Stimulated activated naive CD4-positive, alpha-beta T cell (primary cell): Measurements from ENCODE around the gene LDLRAP1.

Experiments
- DNase-seq, 6 experiments: peaks; one replicate each; lab custom pipeline; 2025; lab: John Stamatoyannopoulos, UW

The LDLRAP1 gene

DNA sequence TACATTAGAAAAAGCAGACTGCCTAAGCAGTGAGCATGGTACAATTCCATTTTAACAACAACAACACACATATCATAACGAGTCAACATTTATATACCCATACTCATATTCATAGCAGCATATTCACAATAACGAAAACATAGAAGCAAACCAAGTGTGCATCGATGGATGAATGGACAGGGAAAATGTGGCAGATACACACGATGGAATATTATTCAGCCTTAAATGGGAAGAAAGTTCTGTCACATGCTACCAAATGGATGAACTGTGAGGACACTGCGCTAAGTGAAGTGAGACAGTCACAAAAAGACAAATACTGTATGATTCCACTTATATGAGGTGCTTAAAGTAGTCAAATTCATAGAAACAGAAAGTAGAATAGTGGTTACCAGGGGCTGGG, 63.7 kb downstream of the LDLRAP1 start:
- DNase-seq, result no peak

DNA sequence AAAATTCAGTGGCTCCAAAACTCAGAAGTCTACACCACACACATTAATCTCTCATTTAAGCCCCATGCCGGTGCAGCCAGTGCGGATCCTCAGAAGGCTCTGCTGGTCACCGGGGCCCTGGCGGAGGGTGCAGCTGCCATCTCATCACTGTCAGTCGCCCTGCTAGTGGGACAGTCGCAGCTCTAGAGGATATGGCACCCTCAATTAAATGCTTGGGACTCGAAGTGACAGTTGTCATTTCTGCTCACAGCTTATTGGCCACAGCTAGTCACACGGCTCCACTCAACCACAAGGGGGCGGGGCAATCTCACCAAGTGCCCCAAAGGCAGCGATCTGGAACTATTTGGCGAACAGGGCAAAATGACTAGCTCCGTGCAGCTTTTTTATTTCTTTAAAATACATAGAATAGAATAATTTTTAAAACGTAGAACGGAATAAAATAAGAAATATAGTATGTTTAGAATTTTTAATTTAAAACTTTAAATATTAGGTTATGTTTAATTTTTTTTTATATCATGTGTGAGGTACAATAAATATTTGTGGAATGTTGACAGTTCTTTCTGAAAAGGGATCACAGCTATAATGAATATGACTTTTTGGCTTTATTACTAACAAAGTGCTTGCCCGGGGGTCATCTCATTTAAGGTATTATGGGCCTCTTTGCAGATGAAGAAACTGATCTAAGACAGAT, 65.2 kb downstream of the LDLRAP1 start:
- DNase-seq, result peak; percentile 66 to 88 (median 82)

DNA sequence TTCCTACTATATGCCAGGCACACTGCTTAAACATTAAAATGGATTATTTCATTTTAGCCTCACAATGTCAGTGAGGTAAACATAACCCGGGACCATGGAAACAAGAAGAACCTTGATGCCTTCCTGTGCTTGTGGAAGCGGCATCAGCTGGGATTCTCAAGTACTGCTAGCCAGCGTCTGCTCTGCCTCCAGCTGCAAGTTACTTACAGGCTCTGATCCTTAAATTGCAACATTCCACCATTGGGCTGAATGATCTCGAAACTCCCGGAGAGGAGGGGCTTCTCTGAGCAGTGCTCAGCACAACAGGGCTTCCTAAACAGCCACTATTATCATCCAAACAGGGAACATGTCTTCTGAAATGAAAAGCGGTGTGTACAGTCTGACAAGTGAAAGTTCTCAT, 66.5 kb downstream of the LDLRAP1 start:
- no peak for DNase-seq

DNA sequence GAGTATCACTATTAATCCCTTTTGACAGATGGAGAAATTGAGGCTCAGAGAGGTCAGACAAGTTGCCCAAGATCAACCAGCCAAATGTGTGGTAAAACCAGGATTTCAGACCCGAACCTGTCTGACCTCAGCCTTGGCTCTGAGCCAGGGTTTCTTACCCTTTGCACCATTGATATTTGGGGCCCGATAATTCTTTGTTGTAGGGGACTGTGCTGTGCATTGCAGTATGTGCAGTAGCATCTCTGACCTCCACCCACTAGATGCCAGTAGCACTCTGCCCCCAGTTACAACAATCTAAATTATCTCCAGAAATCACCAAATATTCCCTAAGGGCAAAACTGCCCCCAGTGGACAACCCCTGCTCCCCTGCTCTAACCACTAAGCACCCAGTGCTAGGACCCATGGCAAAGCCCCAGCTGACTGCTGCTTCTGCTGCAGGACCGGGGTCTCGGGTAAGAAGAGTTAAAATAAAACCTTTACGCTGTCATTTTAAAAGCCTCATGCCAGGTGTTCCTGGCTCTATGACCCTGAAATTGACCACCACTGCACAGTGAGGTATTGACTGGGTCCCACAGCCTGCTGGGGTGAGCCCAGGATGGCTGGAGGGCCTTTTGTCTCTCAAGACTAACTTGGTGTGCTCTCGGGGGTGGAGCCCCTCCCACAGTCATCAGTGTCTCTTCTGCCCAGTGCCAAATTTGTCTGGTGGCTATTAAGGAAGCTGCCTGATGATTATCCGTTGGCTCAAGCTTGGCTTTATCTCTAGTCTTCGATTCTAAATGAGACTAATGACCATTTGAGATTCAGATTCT, 67.6 kb downstream of the LDLRAP1 start:
- peak in 1 of 6 experiments; percentile 5 for DNase-seq

DNA sequence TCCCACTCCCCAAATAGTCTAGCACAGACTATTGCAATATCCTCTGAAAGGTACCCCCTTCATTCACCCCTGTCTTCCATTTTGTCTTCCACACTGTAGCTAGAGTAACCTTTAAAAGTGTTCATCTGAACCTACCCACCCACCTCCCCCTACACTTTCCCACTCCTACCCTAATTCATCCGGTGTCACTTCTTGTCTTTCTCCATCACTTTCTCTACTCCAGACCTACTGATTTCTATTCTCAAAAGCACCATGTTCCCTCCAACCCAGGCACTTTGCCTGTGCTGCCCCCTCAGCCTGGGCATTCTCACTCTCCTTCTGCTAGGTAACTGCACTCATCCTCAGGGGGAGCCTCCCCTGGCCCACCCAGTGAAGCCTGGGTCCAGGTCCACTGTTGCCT, 68.4 kb downstream of the LDLRAP1 start:
- DNase-seq, result no peak

DNA sequence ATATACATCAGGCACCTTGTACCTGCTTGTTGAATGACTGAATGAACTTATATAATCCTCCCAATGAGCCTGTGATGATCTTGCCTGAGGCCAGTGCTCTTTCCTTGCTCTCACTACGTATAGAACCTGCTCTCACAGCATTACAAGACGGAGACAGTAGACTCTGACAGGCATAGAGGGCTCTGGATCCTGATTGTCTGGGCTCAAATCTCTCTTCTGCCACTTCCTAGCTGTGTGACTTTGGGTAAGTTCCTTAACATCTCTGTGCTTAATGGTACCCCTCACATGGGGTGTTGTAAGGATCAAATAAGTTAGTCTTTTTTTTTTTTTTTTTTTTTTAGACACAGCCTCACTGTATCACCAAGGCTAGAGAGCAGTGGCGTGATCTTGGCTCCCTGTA, 69.0 kb downstream of the LDLRAP1 start:
- no peak for DNase-seq

DNA sequence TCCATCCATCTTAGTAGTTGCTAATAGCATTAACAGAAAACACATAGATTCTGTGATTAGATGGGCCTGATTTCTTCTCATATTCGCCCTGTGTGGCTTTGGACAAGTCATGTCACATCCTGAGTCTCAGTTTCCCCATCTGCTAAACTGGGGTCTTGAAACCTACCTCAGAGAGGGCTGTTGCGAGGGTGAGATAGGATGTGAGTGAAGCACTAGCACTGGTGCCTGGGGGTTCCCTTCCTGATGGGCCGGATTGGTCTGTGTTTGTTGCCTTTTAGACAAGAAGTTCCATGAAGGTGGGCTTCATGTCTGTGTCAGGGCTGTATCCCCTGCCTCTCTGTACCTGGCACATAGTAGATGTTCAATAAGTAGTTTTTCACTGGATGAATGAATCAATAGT, 69.7 kb downstream of the LDLRAP1 start:
- no peak for DNase-seq

DNA sequence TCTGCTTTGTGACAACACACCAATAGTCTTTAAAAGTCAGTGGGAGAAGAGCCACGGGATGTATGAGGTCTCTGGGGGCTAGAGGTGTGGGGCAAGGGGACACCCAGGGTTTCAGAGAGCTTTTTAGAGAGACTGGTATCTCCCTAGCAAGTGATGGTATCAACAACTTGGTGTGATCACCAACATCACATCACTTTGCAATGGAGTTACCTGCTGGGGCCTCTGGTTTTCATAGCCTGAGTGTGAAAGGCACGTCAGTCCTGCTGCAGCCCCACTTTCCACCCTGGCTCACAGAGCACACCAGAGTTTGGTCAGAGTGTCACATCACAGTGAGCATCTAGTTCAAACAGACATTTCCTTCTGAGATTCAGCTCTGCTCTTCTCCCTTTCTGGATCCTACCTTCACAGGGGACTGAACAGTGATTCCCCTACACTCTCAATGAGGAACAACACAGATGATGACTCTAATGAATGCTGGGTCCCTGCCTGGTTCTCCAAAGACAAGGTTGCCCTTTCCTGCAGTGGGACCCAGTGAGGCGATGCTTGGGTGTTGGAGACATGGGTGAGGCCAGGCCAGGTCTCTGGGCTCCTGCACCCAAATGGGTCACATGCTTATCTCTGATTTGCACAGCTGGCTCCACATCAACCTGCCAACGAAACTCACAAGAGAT, 71.2 kb downstream of the LDLRAP1 start:
- no peak for DNase-seq

DNA sequence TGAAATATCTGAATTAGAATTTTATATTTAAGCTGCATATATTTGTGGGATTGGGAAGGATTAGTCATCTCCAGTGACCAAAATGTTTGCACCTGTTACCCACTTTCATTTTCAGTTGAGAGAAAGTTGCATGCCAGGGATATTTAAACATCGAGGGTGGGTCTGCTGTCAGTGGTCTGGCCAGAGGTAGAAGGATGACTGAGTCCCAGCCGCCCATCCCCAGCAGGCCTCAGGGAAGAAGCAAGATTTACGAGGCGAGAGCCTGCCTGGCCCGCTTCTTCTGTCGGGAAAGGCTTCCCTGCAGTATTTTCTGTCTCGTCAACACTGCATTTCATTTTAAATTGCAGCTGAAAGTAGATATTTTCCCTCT, 71.8 kb downstream of the LDLRAP1 start:
- no peak for DNase-seq

DNA sequence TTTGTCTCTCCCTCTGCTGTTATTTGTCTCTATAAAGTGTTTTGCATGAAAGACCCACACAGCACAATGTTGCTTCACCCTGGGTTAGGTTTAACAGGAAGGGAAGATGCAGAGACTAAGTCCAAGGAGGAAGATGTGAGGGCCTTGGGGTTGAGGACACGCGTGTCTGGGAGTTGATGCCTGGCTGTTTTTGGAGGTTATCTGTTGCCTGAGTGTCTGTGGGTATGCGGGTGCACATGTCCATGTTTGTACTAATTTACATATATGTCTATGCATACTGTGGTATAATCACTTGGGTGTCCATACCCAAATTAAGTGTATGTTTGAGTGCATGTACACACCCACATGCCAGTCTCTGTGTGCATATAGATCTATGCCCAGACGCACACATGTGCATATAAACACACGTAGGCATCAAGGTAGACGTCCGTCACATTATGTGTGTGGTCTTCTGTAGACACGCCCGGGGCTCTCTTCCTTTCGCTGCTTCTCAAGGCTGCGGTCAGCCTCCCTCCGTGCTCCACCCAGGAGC, 72.2 kb downstream of the LDLRAP1 start:
- DNase-seq, result peak in 2 of 6 experiments; percentile 40 to 41

DNA sequence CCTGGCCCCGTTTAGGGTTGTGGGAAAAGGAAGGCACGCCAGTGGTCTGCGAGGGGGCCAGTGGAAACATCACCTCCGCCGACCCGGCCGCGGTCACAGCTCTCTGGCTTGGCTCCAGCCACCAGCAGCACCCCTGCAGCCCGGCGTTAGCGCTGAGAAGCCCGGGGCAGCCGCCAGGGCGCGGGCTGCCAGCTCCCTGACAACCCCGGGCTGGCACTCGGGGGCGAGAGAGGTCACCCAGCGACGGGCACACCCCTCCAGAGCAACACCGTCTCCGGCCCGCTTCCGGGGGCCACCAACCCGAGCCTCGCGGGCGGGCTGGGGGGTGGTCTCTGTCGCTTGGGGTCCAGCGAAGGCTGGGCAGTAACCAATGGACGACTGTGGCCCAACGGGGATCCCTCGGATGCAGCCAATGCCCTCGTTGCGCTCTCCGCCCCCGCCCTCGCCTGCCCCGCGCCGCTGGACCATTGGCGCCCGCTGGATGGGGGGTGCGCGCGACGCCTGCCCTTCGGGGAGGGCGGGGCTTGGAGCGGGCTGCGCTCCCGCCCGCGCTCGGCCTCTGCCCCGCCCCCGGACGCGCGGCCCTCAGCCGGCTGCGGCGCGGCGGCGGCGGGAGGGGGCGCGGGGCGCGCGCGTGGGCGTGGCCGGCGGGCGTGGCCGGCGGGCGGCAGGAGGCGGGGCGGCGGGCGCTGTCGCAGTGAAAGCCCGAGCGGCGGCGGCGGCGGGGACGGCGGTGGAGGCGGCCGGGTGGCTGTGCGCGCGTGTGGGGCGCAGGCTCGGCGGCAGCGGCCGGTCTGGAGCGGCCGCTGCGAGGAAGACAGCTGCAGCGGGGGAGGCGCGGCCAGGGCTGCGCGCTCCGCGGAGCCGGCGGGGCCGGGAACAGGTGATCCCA, 72.9 kb downstream of the LDLRAP1 start, which contains the start of gene MAN1C1:
TSS of gene MAN1C1 (plus strand) at position 697 of the 892 bp plus-strand sequence. CDS start 1,007 bp downstream, outside the sequence.
- DNase-seq, result peak; percentile 66 to 85 (median 80)

DNA sequence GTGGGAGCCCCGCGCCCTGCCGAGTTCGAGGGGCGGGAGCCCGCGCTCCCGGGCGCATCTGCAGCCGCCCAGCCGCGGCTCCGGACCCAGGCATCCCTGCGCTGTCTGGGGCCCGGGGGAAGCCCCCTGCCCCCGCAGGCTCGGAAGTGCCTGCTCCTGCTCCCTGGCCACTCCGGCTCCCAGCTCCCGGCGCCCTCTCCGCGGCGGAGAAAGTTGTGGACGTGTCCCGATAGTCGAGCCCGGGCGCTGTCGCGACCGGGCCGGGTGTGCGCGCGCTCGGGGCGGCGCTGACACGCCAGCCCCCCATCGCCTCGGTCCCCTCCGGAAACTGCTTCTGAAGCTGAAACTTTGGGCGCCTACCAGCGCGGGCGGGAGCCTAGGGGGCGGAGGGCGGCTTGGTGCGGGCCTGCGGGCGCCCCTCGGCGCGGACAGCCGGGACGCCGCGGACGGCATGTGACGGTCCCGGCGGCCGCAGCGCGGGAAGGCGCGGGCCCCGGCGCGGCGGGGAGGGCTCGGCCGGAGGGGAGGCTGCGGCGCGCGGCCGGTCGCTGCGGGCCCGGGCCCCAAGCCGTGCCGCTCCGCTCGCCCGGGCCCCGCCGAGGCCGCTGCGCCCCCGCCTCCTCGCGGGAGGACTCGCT, 73.7 kb downstream of the LDLRAP1 start:
- peak in 5 of 6 experiments; percentile 17 to 55 (median 42) for DNase-seq

DNA sequence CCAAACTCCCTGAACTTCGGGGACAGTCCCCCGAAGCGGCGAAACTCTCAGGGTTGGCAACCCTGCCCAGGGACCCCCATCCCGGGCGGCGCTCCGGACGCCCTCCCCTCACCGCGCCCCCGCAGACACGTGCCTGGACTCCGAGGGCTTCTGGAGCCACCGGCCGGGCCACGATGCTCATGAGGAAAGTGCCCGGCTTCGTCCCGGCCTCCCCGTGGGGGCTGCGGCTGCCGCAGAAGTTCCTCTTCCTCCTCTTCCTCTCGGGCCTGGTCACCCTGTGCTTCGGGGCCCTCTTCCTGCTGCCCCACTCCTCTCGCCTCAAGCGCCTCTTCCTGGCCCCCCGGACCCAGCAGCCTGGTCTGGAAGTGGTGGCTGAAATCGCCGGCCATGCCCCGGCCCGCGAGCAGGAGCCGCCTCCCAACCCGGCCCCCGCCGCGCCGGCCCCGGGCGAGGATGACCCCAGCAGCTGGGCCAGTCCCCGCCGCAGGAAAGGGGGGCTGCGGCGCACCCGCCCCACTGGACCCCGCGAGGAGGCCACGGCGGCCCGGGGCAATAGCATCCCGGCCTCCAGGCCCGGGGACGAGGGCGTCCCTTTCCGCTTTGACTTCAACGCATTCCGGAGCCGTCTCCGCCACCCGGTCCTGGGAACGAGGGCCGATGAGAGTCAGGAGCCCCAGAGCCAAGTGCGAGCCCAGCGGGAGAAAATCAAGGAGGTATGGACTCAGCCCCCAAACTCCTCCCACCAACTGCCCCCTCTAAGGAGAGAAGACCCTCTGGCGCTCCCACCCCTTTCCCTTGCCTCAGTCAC, 74.4 kb downstream of the LDLRAP1 start:
- DNase-seq, result peak in 1 of 6 experiments; percentile 39

DNA sequence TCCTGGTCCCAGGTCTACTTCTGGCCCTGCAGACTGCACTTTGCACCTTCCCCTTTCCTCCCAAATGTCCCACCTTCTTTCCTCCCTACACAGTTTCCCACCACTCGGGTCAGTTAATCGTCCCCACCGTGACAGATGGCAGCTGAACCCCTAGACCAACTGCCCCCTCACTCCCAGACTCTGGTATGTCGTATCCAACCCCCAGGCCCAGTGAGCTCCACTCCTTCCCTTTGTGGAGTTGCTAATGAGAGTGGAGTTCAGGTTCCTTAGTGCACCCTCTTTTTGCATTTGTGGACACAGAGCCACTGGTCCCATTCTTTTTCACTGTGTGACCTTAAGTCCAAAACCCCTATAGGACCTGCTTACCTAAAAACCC, 75.0 kb downstream of the LDLRAP1 start:
- DNase-seq, result peak in 1 of 6 experiments; percentile 39
